CD4-positive, alpha-beta T cell treated with Interferon alpha-2 for 1 hour (primary cell): ENCODE data around the gene TEC.

Experiments used
- DNase-seq, 2 donors: peaks; one replicate each; pipeline ENCODE4 v3.0.0-alpha.2; 2020 to 2022

Gene TEC

GRCh38 chr4:48153791-48154550 lies 115.7 kb downstream of the TEC start:
- DNase-seq = no peak

- DNase-seq = no peak
Observed at GRCh38 chr4:48152259-48152658, 117.4 kb downstream of the TEC start.

GRCh38 chr4:48149827-48150370 lies 119.7 kb downstream of the TEC start:
- DNase-seq = no peak

- no peak for DNase-seq
Observed at GRCh38 chr4:48147621-48148020, 122.0 kb downstream of the TEC start.

GRCh38 chr4:48141048-48141447 lies 128.6 kb downstream of the TEC start:
- DNase-seq = peak in 1 of 2 donors; percentile 71

GRCh38 chr4:48139691-48140090 lies 129.9 kb downstream of the TEC start:
- no peak for DNase-seq

GRCh38 chr4:48138936-48139335 lies 130.7 kb downstream of the TEC start:
- peak; percentile 47 to 75 for DNase-seq

GRCh38 chr4:48138511-48138910 lies 131.1 kb downstream of the TEC start:
- DNase-seq = no peak

GRCh38 chr4:48137846-48138245 lies 131.8 kb downstream of the TEC start:
- DNase-seq = no peak

- DNase-seq = peak; percentile 27 to 65
Observed at GRCh38 chr4:48134081-48134480, 135.6 kb downstream of the TEC start, which contains the start of gene TXK. TXK (minus strand) TSS chr4:48134250; CDS start chr4:48134170, 80 bp downstream.

- no peak for DNase-seq
Observed at GRCh38 chr4:48133669-48134068, 136.0 kb downstream of the TEC start.

GRCh38 chr4:48131736-48132135 lies 137.9 kb downstream of the TEC start:
- no peak for DNase-seq

GRCh38 chr4:48130100-48130499 lies 139.5 kb downstream of the TEC start:
- DNase-seq = no peak

- DNase-seq = peak; percentile 66 to 69
Observed at GRCh38 chr4:48129307-48130014, 140.2 kb downstream of the TEC start.

GRCh38 chr4:48127682-48128404 lies 141.8 kb downstream of the TEC start:
- DNase-seq = peak; percentile 77 to 80

- DNase-seq = no peak
Observed at GRCh38 chr4:48127231-48127630, 142.4 kb downstream of the TEC start.

GRCh38 chr4:48126621-48127020 lies 143.0 kb downstream of the TEC start:
- DNase-seq = no peak

GRCh38 chr4:48124870-48125269 lies 144.8 kb downstream of the TEC start:
- no peak for DNase-seq

GRCh38 chr4:48122756-48123155 lies 146.9 kb downstream of the TEC start:
- no peak for DNase-seq

GRCh38 chr4:48121180-48121579 lies 148.5 kb downstream of the TEC start:
- no peak for DNase-seq

GRCh38 chr4:48120132-48120531 lies 149.5 kb downstream of the TEC start:
- no peak for DNase-seq

GRCh38 chr4:48119646-48120045 lies 150.0 kb downstream of the TEC start:
- DNase-seq = no peak

GRCh38 chr4:48118081-48118480 lies 151.6 kb downstream of the TEC start:
- no peak for DNase-seq
